Hematopoietic multipotent progenitor cell treated with erythropoietin and hydrocortisone succinate and interleukin-3 and kit ligand, for 6 days (in vitro differentiated cells): ENCODE data around the gene CD207.
"Not testable (repeated sequence)": the region's sequence is repeated elsewhere in the genome, so short reads cannot be mapped to it uniquely, and the experiment has no call there.

Source experiments
- DNase-seq: peaks from one replicate; pipeline ENCODE4 v3.0.0-alpha.2; 2015

Gene CD207

DNA sequence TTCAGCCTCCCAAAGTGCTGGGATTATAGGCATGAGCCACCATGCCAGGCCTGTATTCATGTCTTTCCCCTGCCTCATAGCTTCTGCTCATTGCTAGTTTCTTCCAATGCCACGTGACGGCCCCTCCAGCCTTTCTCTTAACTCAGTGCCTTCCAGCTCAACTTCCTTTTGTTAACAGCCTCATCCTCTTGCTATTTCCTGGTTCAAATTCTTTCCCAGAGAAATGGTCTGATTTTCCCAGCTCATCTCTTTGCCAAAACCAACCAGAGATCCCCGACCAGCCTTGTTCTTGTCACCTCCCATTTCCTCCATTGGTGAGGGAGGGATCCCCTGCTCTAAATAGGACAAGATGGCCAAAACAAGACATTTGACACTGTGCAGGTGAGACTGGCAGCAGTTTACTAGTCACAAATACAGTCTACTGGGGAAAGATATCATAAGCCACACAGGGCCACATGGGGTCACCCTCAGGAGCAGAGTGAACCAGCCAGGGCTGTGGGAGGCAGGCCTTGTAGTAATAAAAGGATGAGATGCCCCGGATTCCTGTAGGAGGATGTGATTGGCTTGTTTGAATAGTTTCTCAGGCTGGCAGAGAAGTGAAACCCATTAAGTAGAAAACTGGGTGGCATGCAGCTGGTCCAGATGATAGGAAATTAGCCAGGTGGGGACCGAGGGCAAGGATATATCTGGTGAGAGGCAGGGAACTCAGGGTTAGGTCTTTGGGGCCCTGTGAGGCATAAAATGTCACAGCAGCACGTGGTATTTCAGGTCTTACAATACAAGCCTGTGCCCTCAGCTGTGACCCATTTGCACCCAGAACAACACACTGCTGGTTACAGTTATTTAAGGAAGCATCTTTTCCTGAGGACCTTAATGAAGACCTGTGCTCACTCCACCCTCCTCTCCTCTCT, 6.4 kb downstream of the CD207 start:
- no peak for DNase-seq

DNA sequence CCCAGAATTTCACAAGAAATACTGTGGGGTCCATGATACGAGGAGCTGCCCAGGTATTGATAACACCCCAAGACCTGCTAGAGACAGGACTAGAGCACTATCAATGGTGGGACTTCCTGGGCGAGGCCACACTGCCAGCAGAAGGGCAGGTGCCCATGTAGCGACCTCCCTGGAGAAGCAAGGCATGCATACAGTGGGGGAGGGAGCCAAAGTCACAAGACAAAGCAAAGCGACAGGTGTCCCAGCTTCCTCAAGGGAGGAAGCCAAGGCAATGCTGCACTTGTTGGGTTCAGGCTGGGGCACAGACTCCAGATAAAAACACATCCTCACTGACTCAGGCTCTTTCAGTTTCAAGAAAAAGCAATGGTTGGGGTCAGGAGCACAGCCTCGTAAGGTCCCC, 7.5 kb downstream of the CD207 start:
- DNase-seq = no peak

DNA sequence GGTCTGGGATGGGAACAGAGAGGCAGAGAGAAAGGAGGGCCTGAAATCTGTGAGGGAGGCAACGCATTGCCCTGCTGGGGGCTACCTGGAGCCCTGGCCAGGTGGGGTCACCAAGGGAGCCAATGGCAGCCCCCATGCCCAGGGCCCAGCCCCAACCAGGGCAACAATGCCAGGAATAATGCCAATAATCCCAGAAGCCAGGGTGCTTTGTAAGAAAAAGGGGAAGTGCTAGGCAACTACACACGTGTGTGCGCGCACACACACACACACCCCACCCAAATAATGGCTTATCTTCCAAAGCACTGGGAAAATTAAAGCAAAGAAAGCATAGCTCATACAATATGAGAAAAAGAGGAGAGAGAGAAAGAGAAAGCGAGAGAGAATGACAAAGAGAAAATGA, 8.2 kb downstream of the CD207 start:
- DNase-seq = no peak

DNA sequence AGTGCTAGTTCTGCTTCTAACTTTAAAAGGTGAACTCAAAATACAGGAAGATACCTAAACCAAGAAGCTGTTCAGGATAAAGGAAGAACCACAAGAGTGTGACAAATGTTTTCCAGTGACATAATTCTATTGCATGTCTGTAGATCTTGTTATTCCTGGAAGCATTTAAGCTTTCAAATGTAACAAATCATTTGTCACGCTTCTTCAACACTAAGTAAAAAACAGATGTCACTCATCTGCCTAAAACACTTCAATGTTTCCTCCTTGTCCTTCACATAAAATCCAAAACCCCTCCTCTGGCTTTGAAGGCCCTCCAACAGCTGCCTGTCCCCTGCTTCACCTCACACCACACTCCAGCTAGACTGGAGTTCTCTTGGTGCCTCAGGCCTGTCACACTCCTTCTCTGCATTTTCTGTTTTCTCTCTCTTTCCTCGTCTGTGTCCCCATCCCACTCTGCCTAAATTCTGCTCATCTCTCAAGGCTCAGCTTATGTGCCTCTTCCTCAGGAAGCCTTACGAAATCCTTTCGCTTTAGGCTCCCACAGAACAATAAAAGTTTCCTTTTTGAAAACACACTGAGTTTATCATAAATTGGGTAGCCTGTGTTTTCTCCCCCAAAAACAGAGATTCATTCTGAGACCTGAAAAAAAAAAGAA, 8.8 kb downstream of the CD207 start:
- no peak for DNase-seq

DNA sequence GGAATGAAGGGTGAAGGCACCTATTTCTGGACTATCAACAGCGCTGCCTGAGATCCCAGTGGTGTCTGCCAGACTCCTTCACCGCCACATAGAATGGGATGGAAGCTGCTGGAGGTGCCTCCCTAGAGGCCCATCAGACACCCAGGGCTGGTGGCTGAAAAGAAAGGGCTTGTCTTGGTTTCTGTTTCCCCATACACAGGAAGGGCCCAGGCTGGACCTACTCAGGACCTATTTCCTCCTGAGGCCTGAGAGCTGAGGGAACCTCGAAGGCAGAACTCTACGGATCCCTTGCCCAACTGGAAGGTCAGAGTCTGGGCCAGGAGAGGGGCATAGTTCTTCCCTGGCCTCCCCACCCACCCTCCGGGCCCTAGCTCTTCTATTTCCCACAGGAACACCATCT, 12.4 kb downstream of the CD207 start:
- DNase-seq = no peak

DNA sequence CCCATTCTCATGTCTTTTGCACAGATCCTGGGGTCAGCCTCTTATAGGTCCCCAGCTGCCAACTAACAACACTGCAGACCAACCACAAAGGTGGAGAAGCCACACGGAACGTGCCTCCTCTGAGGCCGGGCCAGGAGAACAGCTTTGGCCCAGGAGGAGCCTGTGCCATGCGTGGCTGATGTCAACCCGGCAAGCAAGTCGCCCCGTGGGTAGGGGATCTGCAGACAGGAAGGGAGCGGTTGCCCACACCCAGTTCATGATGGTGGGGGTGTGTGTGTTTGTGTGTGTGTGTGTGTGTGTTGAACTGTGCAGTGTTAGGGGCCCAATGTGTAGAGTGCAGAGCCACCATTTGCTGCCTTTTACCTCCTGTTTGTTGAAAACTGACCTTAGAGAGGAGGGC, 12.8 kb downstream of the CD207 start:
- peak; percentile 38 for DNase-seq

DNA sequence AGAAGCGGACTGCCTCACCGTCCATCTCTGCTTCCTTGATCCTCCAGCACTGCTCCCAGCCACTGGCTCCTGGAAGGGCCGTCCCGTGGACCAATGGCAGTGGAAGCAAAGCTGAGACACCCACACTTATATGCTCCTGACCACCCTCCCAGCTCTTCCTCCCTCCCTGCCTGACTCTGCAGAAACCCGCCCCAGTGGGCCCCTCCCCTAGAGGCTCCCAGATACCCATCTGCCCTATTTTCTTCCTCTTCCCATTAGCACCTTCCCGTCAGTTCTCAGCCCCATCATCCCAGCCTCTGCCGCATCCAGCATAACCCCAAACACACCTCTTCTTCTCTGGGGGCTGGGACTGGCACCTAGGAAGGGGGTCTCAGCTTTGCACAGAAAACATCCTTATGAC, 15.1 kb downstream of the CD207 start, which contains the start of gene CLEC4F:
Gene CLEC4F, minus strand, starts transcription at position 101 of the 400 bp plus-strand sequence. Its CDS starts 76 bp downstream, at position 25.
- DNase-seq = no peak

DNA sequence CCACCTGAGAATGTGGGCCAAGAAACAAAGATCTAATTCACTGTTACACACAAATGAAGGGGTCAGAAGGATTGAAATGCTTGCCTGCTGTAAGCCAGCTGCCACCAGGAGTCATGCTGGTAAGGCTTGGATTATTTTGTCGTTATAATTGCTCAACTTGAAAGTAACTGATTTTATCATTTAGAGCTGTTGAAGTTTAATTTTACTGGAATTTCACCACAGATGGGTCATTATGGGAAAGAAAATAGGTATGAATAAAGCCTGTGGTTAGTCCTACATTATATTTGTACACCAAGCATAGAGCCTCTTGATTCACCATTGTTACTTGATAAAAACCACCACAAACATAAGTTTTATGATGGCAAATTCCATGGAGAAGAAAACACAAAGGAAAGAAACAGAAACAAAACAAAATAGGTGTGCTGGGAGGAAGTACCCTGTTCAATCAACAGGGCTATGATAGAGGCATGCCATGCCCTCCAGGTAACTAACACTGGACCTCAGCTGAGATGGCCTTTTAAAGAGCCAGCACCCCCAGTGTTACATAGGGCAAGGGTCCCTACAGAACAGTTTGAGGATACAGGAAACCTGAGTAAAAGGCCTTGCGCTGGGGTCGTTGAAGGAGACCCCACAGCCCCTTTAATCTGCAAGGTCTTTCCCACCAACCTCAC, 18.2 kb downstream of the CD207 start:
- no peak for DNase-seq

DNA sequence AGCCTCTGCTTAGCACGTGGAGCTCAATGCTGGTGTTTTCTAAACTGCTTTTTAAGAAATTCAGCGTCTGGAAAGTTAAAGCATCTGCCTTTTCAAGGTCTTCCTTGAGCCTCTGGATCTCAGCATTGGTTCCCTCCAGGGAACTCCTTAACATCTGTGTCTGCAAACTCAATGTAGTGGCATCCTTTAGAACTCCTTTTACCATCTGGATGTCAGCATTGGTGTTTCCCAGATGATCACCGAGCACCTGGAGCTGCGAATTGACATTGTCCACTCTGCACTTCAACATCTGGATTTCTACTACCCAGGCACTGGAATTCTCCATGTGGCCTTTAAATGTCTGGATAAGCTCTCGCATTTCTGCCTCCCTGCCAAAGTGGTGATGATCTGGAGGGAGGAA, 18.9 kb downstream of the CD207 start:
- DNase-seq = no peak

DNA sequence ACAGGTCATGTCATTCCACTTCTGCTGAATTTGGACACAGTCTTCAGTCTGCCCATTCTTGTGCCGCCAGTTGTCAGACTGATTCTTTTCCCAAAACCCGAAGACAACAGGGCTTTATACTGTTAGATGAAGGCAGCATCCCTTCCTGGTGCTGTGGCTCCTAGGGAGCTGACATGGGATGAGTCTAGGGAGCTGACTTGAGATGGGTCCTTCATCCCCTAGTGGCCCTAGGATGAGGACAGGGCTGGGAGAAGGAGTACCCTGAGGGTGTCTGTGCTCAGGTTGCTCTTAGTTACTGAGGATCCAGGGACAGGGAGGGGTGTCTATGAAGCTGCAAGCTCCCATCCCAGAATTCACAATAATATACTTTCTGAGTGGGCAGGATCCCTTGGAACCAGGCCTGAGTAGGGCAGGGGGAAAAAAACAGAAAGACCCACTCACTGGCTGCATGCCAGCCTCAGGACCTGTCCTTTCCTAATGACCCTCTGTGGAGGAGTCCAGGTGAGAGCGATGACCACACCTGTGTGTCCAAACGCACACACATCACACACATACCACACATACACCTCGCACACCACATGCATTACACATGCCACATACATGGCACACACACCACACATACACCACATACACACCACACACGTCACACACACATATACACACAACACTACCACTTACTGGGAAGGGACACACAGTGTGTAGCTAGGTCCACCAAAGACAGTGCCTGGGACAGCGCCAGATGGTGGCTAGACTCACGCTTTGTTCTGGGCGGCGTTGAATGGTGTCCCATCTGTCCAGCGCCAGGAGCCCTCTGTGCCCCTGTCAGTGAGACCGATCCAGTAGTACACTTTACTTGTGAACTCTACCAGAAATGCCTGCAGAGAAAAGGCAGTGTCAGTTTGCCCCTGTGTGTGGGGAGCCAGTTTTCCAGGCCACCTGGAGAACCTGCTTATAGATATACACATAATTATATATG, 26.3 kb downstream of the CD207 start:
- no peak for DNase-seq

DNA sequence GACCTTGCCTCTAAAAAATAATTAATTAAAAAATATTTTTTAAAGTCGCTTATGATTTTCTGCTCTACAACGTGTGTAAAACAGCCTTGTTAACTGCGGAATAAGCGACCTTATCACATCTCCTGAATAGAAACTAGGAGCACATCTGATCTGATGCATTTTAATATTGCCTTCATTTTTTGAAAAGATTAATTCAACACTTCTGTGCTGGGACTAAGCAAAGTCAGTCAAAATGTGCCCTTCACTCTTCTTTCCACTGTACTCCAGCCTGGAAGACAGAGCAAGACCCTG, 27.8 kb downstream of the CD207 start:
- no peak for DNase-seq

DNA sequence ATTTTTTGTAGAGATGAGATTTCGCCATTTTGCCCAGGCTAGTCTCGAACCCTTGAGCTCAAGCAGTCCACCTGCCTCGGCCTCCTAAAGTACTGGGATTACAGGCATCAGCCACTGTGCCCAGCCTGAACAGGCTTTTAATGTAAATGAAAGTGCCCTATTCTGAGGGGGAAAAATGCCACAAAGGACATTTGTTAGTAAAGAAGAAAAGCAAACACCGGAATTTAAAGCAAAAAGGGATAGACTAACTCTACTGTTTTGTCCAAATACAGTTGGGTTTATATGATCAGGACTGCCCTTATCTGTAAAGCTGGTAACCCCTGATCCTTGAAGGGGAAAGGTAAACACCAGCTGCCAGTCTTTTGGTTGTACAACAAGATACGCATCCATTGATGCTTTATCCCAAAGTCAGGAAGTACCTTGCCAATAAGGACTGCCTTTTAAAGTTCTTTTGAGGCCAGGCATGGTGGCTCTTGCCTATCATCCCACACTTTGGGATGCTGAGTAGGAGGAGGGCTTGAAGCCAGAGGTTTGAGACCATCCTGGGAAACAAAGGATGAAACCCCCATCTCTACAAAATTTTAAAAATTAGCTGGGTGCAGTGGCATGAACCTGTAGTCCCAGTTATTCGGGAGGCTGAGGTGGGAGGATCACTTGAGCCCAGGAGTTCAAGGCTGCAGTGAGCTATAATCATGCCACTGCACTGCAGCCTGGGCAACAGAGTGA, 28.4 kb downstream of the CD207 start:
- DNase-seq = no peak

DNA sequence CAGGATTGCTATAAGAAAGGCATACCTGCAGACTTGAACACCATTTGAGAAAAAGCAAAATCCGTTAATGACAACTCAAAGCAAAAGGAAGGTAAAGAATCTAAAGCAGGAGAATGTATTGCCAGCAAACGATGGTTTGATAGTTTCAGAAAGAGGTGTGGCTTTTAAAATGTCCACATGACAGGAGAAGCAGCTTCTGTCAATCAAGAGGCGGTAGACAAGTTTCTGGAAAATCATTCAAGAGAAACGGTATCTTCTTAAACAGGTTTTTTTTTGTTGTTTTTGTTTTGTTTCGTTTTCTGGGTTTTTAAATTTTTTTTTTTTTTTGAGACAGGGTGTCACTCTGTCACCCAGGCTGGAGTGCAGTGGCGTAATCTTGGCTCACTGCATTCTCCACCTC, 29.0 kb downstream of the CD207 start:
- no peak for DNase-seq

DNA sequence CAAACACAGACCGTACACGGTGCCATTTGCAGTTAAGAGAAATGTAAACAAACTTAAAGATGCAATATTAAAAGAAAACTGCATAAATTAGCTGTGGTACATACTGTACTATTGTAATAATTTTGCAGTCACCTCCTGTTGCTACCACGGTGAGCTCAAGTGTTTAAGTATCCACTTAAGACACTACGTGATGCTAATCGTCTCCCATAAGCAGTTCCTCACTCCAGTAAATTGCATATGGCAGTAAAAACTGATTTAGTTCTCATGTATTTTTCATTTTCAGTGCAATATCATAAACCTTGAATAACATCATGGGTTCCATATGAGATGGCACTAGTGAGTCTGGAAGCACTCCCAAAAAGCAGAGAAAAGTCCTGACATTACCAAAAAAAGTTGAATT, 29.6 kb downstream of the CD207 start:
- no peak for DNase-seq

DNA sequence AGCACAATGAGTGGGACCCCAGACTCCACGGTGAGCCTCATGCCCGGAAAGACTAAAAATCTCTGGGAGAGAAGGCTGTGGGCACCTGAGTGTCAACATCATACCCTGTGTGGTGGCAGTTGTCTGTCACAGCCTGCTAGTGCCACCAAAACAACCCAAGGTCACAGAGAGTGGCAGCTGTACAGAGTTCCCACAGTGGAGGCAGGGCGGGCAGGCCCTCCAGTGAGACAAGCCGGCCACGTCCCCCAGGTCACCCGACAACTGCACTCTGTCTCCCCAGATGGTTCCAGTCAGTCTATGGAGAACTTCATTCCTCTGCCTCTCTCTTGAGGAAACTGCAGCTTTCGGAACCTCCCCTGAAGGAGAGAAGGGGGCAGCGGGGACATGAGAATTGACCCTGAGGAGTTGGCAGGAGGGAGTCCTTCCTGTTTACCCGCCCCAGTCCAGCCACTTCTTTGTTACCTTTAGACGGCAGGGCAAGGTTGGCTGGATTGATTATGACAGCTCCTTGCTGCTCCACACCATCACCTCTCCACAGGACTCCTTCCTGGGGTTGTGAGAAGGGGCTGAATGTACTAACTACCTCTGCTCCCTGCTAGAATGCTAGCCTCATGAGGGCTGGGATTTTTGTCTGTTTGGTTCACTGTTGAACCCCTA, 33.9 kb downstream of the CD207 start:
- no peak for DNase-seq

DNA sequence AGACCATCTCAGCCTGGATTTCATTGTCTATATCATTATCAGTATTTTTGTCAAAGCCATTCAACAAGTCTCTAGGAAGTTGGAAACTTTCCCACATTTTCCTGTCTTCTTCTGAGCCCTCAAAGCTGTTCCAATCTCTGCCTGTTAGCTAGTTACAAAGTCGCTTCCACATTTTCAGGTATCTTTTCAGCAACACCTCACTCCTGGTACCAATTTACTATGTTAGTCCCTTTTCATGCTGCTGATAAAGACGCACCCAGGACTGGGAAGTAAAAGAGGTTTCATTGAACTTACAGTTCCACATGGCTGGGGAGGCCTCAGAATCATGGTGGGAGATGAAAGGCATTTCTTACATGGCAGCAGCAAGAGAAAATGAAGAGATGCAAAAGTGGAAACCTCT, 35.9 kb downstream of the CD207 start:
- DNase-seq = no peak

DNA sequence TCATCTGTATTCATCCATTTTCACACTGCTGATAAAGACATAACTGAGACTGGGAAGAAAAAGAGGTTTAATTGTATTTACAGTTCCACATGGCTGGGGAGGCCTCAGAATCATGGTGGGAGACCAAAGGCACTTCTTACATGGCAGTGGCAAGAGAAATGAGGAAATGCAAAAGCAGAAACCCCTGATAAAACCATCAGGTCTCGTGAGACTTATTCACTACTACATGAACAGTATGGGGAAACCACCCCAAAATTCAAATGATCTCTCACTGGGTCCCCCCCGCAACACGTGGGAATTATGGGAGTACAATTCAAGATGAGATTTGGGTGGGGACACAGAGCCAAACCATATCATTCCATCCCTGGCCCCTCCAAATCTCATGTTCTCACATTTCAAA, 37.6 kb downstream of the CD207 start:
- DNase-seq = not testable (repeated sequence)

DNA sequence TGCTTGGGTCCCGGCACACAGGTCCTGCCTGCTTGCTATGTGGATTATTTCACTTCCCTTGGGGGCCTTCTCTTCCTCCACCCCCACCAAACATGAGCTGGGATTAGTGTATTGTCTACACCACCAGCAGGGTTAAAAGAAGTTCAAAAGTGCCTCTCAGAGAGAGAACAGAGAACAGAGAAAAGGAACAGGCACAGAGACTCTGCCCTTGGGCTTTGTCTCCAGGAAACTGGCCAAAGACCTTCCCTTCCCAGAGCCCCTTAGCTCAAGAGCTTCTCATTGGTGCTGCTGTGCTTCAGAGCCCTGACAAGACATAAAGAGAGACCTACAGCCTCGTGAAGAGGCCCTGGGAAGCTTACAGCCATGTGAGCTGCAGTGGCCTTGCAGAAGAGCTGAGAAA, 38.1 kb downstream of the CD207 start:
- DNase-seq = no peak

DNA sequence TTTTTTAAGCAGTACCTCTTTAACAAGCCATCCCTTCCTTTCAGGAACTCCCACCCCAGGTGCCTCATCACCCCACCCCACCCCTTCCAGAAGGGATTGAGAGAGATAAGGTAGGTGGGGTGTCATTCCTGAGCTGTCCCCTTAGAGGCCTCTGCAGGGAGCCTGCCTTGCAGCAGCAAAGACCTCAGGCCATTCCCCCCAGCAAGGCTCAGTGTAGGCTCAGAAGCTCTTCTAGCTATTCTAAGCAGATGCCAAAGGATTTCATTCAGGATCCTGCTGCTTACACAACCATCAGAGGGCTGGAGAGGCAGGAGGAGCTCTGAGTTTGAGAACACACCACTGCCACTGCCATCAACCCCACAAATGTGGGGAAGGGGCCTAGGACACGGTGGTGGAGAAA, 39.4 kb downstream of the CD207 start:
- no peak for DNase-seq

DNA sequence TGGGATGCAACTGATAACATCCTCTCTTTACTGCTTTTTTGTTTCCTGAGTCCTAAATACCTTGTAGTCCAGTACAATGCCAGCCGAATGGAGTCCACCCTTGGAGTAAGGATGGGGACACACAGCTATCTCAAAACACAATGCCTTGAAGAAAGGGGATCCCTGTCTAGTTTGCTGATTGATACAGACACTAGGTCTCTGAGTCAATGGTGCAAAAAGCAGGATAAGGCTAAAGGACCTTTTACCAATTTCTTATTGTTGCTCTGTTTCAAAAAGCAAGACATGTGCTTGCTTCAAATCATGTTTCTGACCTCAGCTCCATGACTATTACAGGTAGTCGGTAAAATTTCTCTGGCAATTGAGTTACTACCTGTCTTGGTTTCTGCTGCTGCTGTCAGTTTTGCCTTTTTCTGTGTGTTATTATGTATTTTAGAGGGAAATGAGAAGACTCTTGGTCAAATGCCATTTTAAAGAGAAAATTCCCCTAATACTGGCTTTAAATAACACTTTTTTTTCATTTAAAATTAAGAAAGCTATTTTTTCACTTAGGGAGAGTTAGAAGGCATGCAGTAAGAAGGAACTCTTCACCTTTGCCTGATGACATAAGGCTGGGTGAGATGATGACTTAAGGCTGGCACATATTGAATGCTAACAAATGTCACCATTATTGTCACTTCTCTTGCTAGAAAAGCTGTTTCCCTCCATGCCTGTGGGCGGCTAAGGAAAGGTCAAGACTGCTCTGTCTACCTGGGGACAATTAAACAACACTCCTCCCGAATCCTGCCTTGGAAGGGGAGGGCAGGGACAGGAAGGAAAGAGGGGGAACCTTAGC, 40.2 kb downstream of the CD207 start:
- DNase-seq = no peak

DNA sequence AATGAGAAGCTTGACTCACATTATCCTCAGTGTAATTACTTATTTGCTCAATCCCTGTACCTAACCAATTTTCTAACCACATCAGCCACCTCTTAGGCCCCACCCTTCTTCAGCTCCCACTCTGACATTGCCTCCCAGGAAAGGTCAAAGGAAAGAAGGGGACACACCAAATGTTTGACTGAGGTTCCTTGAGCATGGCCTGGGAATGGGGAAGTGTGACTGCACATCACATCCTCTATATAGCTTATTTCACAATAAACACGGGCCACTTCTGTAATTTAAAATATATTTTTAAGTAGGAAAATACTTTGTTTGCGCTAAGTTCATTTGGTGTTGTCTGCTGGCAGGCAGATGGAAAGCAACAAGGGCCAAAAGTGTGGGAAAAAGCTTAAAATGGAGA, 42.2 kb downstream of the CD207 start:
- no peak for DNase-seq
